HepG2 (cell line): ENCODE measurements around the gene RBM18. TPM values are rescaled to one million over a fixed set of nuclear protein-coding genes. Genes with fewer than 3 reads are reported as not detected.

ENCODE experiments used
- ARNT ChIP-seq: fragments of 450-650 bp; IDR thresholded peaks from 2 replicates; pipeline ENCODE4 v1.6.1; 2017
- CAMTA2 ChIP-seq: sonication (generic); formaldehyde crosslinking; IDR thresholded peaks from 2 replicates; pipeline ENCODE4 v1.4.0; 2020; ENCODE audit warnings: mild to moderate bottlenecking, missing genetic modification reagents, borderline replicate concordance
- CBFB ChIP-seq: sonication (generic); formaldehyde crosslinking; IDR thresholded peaks from 2 replicates; pipeline ENCODE4 v1.4.0; 2020; ENCODE audit warnings: missing genetic modification reagents
- CREB1 ChIP-seq, 2 experiments: fragments of 450-650 bp in 1 of 2; IDR thresholded peaks; 2 replicates each; pipeline ENCODE4 v1.6.1; 2016 to 2017; ENCODE audit warnings: control low read depth in 1 of 2, mild to moderate bottlenecking in 1 of 2, missing compliant biosample characterization in 1 of 2, missing genetic modification characterization in 1 of 2
- NBN ChIP-seq: fragments of 450-650 bp; conservative IDR thresholded peaks from 2 replicates; pipeline ENCODE4 v1.6.1; 2017
- NFIC ChIP-seq: IDR thresholded peaks from 2 replicates; pipeline ENCODE4 v1.6.1; 2012; ENCODE audit warnings: mild to moderate bottlenecking, low read length, inconsistent platforms
- PHB2 ChIP-seq: fragments of 450-650 bp; IDR thresholded peaks from 2 replicates; pipeline ENCODE4 v1.6.1; 2018; ENCODE audit not compliant: partially characterized antibody
- STAG1 ChIP-seq: sonication (generic); formaldehyde crosslinking; IDR thresholded peaks from 2 replicates; pipeline ENCODE4 v1.4.0; 2020; ENCODE audit warnings: missing genetic modification reagents
- STAT5B ChIP-seq: sonication (generic); formaldehyde crosslinking; IDR thresholded peaks from 2 replicates; pipeline ENCODE4 v1.4.0; 2020; ENCODE audit warnings: missing genetic modification reagents
- TBX3 ChIP-seq: fragments of 450-650 bp; IDR thresholded peaks from 2 replicates; pipeline ENCODE4 v1.6.1; 2017; ENCODE audit warnings: antibody characterized with exemption, mild to moderate bottlenecking, inconsistent platforms, borderline replicate concordance
- YY1 ChIP-seq: IDR thresholded peaks from 2 replicates; pipeline ENCODE4 v1.6.1; 2011; ENCODE audit warnings: low read length, low read depth, moderate library complexity, mild to moderate bottlenecking; ENCODE audit not compliant: insufficient read depth, insufficient replicate concordance
- ZC3H4 ChIP-seq: sonication (generic); formaldehyde crosslinking; IDR thresholded peaks from 2 replicates; pipeline ENCODE4 v1.4.0; 2020; ENCODE audit warnings: missing genetic modification reagents, borderline replicate concordance
- ZNF562 ChIP-seq: sonication (generic); formaldehyde crosslinking; IDR thresholded peaks from 2 replicates; pipeline ENCODE4 v1.8.0; 2022; ENCODE audit warnings: missing genetic modification reagents, borderline replicate concordance
- ZNF615 ChIP-seq: sonication (generic); formaldehyde crosslinking; IDR thresholded peaks from 2 replicates; pipeline ENCODE4 v1.5.0; 2020; ENCODE audit warnings: mild to moderate bottlenecking, missing genetic modification reagents, borderline replicate concordance
- ZNF766 ChIP-seq: sonication (generic); formaldehyde crosslinking; IDR thresholded peaks from 2 replicates; pipeline ENCODE4 v1.5.0; 2020; ENCODE audit warnings: missing genetic modification reagents, borderline replicate concordance
- polyA plus RNA-seq, 8 experiments: library from polyadenylated mRNA; depleted of rRNA in 3 of 8; stranded (reverse) in 7 of 8; unstranded in 1 of 8; fragments of >200 nt; fragmentation: Illumina TruSeq in 4 of 8; extraction: Trizol in 4 of 8; gene quantifications; 2 replicates each; pipeline versions ENCODE4 v1.2.1 to v1.2.3, GENCODE V29; 2011 to 2016; ENCODE audit warnings: low read depth in 4 of 8, missing spikeins in 1 of 8, mixed read lengths in 1 of 8; ENCODE audit not compliant: insufficient read depth in 1 of 8
- total RNA-seq, 5 experiments: library from RNA; depleted of rRNA; stranded (reverse); fragments of >200 nt; fragmentation: Illumina TruSeq; extraction: Trizol; gene quantifications; 2 replicates each; pipeline ENCODE4 v1.2.3, GENCODE V29; 2016; ENCODE audit warnings: low read depth in 1 of 5
- TF ChIP-seq, protein P1 (sequence below): sonication (generic); formaldehyde crosslinking; IDR thresholded peaks from 2 replicates; pipeline ENCODE4 v1.5.1; 2020; ENCODE audit warnings: mild to moderate bottlenecking, missing genetic modification reagents, moderate library complexity
- TF ChIP-seq, protein P2 (sequence below): IDR thresholded peaks from 2 replicates; pipeline ENCODE4 v1.6.1; 2016
- TF ChIP-seq, protein P3 (sequence below): sonication (generic); formaldehyde crosslinking; IDR thresholded peaks from 2 replicates; pipeline ENCODE4 v1.8.1; 2022; ENCODE audit warnings: mild to moderate bottlenecking, missing genetic modification reagents
- TF ChIP-seq, protein P4 (sequence below): sonication (generic); formaldehyde crosslinking; IDR thresholded peaks from 2 replicates; pipeline ENCODE4 v1.5.1; 2020; ENCODE audit warnings: missing genetic modification reagents, mild to moderate bottlenecking, borderline replicate concordance
- TF ChIP-seq, protein P5 (sequence below): fragments of 450-650 bp; IDR thresholded peaks from 2 replicates; pipeline ENCODE4 v1.6.1; 2016
- TF ChIP-seq, protein P6 (sequence below): sonication (generic); formaldehyde crosslinking; IDR thresholded peaks from 2 replicates; pipeline ENCODE4 v1.5.1; 2020; ENCODE audit warnings: missing genetic modification reagents, mild to moderate bottlenecking, borderline replicate concordance

RBM18 gene
- total and polyA plus RNA-seq, 2 of the 13 experiments (the other 11 are each of a cell fraction or from before 2014, with no cell fraction given): 12.6 to 16.6 TPM

DNA sequence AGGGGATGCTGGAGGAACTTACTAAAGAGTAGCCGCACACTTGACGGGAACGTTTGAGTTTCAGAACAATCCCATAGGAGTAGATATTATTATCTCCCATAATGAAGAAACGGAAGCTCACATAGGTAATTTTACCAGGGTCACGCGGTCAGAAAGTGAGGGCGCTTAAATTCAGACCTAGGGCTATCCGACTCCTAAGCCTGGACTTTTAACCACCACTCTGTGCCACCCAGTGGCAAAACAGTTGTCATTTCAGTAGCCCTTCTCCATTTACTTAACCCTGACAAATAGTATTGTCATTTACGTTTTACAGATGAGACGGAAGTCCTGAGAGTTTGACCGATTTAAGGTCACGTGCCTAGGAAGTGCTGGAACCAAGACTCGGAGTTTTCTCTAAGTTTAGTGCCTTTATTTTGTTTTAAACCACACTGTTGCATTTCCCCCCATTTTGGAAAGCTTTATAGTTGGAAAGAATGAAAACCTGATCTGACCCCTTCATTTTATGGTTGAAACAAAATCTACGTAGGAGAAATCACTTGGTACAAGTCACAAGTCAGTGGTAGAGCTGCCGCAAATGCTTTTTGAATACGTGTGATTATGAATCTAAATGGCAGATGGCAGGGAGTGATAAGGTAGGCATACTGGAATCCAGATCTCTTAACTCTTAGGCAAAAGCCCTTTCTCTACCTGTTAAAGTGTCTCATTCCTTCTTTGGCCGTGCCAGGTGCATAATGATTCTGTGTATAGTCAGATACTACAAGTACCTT lies 692 bp upstream of the RBM18 start (continued):
- TF ChIP-seq, protein P1, sequence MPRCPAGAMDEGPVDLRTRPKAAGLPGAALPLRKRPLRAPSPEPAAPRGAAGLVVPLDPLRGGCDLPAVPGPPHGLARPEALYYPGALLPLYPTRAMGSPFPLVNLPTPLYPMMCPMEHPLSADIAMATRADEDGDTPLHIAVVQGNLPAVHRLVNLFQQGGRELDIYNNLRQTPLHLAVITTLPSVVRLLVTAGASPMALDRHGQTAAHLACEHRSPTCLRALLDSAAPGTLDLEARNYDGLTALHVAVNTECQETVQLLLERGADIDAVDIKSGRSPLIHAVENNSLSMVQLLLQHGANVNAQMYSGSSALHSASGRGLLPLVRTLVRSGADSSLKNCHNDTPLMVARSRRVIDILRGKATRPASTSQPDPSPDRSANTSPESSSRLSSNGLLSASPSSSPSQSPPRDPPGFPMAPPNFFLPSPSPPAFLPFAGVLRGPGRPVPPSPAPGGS: no peak
- TF ChIP-seq, protein P2, sequence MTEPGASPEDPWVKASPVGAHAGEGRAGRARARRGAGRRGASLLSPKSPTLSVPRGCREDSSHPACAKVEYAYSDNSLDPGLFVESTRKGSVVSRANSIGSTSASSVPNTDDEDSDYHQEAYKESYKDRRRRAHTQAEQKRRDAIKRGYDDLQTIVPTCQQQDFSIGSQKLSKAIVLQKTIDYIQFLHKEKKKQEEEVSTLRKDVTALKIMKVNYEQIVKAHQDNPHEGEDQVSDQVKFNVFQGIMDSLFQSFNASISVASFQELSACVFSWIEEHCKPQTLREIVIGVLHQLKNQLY (CRISPR knock-in tag): 0 out of 2 replicates have a peak, but pooled peaks have one; percentile 11
- TF ChIP-seq PHB2: no peak
- TF ChIP-seq, protein P3, sequence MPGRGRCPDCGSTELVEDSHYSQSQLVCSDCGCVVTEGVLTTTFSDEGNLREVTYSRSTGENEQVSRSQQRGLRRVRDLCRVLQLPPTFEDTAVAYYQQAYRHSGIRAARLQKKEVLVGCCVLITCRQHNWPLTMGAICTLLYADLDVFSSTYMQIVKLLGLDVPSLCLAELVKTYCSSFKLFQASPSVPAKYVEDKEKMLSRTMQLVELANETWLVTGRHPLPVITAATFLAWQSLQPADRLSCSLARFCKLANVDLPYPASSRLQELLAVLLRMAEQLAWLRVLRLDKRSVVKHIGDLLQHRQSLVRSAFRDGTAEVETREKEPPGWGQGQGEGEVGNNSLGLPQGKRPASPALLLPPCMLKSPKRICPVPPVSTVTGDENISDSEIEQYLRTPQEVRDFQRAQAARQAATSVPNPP (CRISPR knock-in tag): no peak
- TF ChIP-seq NBN: no peak
- TF ChIP-seq CBFB (CRISPR knock-in tag): no peak
- TF ChIP-seq, protein P4, sequence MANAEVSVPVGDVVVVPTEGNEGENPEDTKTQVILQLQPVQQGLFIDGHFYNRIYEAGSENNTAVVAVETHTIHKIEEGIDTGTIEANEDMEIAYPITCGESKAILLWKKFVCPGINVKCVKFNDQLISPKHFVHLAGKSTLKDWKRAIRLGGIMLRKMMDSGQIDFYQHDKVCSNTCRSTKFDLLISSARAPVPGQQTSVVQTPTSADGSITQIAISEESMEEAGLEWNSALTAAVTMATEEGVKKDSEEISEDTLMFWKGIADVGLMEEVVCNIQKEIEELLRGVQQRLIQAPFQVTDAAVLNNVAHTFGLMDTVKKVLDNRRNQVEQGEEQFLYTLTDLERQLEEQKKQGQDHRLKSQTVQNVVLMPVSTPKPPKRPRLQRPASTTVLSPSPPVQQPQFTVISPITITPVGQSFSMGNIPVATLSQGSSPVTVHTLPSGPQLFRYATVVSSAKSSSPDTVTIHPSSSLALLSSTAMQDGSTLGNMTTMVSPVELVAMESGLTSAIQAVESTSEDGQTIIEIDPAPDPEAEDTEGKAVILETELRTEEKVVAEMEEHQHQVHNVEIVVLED (CRISPR knock-in tag): no peak
- TF ChIP-seq CAMTA2 (CRISPR knock-in tag): no peak
- TF ChIP-seq NFIC: peak; percentile 35; the same call in 1 of the 2 replicates
- TF ChIP-seq, protein P5, sequence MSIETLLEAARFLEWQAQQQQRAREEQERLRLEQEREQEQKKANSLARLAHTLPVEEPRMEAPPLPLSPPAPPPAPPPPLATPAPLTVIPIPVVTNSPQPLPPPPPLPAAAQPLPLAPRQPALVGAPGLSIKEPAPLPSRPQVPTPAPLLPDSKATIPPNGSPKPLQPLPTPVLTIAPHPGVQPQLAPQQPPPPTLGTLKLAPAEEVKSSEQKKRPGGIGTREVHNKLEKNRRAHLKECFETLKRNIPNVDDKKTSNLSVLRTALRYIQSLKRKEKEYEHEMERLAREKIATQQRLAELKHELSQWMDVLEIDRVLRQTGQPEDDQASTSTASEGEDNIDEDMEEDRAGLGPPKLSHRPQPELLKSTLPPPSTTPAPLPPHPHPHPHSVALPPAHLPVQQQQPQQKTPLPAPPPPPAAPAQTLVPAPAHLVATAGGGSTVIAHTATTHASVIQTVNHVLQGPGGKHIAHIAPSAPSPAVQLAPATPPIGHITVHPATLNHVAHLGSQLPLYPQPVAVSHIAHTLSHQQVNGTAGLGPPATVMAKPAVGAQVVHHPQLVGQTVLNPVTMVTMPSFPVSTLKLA: no peak
- no peak; the same call in 1 of the 2 replicates for TF ChIP-seq CREB1 (IDR thresholded peaks at IDR 0.05)
- TF ChIP-seq CREB1 (CRISPR knock-in tag; IDR thresholded peaks at IDR 0.05): peak; percentile 79
- TF ChIP-seq YY1: no peak
- TF ChIP-seq ARNT: no peak
- TF ChIP-seq, protein P6, sequence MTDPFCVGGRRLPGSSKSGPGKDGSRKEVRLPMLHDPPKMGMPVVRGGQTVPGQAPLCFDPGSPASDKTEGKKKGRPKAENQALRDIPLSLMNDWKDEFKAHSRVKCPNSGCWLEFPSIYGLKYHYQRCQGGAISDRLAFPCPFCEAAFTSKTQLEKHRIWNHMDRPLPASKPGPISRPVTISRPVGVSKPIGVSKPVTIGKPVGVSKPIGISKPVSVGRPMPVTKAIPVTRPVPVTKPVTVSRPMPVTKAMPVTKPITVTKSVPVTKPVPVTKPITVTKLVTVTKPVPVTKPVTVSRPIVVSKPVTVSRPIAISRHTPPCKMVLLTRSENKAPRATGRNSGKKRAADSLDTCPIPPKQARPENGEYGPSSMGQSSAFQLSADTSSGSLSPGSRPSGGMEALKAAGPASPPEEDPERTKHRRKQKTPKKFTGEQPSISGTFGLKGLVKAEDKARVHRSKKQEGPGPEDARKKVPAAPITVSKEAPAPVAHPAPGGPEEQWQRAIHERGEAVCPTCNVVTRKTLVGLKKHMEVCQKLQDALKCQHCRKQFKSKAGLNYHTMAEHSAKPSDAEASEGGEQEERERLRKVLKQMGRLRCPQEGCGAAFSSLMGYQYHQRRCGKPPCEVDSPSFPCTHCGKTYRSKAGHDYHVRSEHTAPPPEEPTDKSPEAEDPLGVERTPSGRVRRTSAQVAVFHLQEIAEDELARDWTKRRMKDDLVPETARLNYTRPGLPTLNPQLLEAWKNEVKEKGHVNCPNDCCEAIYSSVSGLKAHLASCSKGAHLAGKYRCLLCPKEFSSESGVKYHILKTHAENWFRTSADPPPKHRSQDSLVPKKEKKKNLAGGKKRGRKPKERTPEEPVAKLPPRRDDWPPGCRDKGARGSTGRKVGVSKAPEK (CRISPR knock-in tag): no peak
- TF ChIP-seq ZNF615 (CRISPR knock-in tag): no peak
- no peak for TF ChIP-seq STAG1
- TF ChIP-seq ZNF766 (CRISPR knock-in tag): no peak
- no peak for TF ChIP-seq TBX3
- TF ChIP-seq STAT5B (CRISPR knock-in tag): no peak
- TF ChIP-seq ZC3H4: no peak
- TF ChIP-seq ZNF562 (CRISPR knock-in tag): no peak
